GDM1 (cell line): ENCODE data around the gene ZNF45.
"Not testable (repeated sequence)": the region's sequence is repeated elsewhere in the genome, so short reads cannot be mapped to it uniquely, and the experiment has no call there.

Experiments
- DNase-seq: peaks from one replicate; lab custom pipeline; 2025; lab: John Stamatoyannopoulos, UW

Gene ZNF45

GRCh38 chr19:43913383-43913782 lies 21.7 kb downstream of the ZNF45 start:
- DNase-seq = no peak

GRCh38 chr19:43910884-43911283 lies 24.2 kb downstream of the ZNF45 start:
- no peak for DNase-seq

GRCh38 chr19:43908659-43909058 lies 26.4 kb downstream of the ZNF45 start:
- DNase-seq = no peak

DNA sequence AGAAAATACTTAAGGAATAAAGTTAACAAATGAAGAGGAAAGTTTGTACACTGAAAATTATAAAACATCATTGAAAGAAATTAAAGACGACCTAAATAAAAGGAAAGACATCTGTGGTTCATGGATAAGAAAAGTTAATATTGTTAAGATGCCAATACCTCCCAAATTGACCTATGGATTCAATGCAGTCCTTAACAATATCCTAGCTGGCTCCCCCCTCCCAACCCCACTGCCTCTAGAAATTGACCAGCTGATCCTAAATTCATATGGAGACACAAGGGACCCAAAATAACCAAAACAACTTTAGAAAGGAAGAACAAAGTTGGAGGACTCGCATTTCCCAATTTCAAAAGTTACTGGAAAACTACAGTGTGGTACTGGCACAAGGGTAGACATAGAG lies 28.3 kb downstream of the ZNF45 start:
- no peak for DNase-seq

GRCh38 chr19:43905897-43906296 lies 29.2 kb downstream of the ZNF45 start:
- no peak for DNase-seq

DNA sequence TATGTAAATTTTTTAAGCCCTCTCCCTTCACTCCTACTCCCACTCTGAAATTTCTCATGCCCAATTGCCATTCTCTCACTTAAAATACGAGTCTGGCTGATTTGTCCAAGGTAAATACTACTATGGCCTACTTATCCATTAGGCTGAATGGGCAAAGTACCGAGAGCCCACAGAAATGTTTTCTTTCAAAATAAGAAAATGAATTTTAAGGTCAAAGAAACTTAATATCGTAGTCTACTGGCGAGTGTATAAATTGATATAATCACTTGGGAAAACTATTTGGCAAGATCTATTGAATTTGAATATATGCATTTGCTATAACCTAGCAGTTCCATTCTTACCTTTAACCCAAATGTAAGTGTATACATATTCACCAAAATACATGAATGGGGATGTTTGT lies 32.7 kb downstream of the ZNF45 start:
- DNase-seq = no peak

- no peak for DNase-seq
Measured at GRCh38 chr19:43901395-43902390, 33.4 kb downstream of the ZNF45 start.

- DNase-seq = no peak
Measured at GRCh38 chr19:43895727-43896308, 39.3 kb downstream of the ZNF45 start.

DNA sequence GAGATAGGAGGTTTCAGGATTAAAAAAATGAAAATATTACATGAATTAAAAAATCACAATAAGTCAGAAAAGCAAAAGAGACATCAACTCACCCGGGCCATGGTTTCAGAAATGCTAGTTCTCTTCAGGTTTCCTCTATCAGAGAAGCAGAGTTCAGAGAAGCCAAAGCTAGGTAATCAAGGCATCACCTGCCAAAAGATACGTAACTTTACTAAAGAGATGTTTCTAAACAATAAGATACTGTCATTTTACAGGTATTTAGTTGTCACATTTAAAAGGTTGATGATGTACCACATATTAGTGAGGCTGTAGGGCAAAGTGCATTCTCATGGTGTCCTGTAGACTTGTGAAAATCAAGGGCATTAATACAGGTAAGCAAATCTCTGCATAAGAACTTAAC lies 51.2 kb downstream of the ZNF45 start, which contains the start of gene ZNF404:
ZNF404 (minus strand) TSS at position 101 of the 400 bp plus-strand sequence.
- DNase-seq = no peak

DNA sequence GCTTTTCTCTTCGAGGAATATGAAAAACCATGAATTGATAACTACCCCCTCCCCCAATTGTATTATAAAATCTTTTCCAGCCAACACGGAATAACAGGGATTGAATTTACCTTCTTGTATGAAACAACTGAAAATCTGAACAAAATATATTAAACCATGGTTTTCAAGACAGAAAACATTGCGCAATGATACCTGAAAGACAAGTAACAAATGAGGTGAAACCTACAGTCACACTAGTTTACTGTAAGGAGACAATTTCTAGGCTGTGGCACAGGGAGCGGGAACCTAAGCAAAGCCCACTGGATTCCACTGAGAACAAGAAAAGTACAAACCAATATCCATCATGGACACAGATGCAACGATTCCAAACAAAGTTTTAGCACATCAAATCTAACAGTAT lies 54.6 kb downstream of the ZNF45 start:
- no peak for DNase-seq

GRCh38 chr19:43872547-43873336 lies 62.3 kb downstream of the ZNF45 start:
- no peak for DNase-seq

DNA sequence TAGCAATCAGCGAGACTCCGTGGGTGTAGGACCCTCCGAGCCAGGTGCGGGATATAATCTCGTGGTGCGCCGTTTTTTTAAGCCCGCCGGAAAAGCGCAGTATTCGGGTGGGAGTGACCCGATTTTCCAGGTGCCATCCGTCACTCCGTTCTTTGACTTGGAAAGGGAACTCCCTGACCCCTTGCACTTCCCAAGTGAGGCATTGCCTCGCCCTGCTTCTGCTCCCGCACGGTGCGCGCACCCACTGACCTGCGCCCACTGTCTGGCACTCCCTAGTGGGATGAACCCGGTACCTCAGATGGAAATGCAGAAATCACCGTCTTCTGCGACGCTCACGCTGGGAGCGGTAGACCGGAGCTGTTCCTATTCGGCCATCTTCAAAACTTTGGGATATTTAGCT lies 68.2 kb downstream of the ZNF45 start:
- DNase-seq = not testable (repeated sequence)
